Uterus (tissue), 2 donors: ENCODE results near the gene DAO.

Experiments
- POLR2A ChIP-seq, 2 donors: fragments of 450-650 bp; IDR thresholded peaks; one replicate each; pipeline ENCODE4 v1.6.1; 2016; ENCODE audit warnings: antibody characterized with exemption in 2 of 2, mild to moderate bottlenecking in 1 of 2, moderate library complexity in 1 of 2
- TF ChIP-seq, protein P1 (sequence below), 4 experiments: fragments of 200-600 bp in 2 of 4; fragments of 450-650 bp in 2 of 4; sonication (generic) in 2 of 4; IDR thresholded peaks; one replicate each; pipeline ENCODE4 v1.5.1; 2016 to 2019; ENCODE audit warnings: antibody characterized with exemption in 4 of 4, mild to moderate bottlenecking in 2 of 4, moderate library complexity in 1 of 4

DNA sequence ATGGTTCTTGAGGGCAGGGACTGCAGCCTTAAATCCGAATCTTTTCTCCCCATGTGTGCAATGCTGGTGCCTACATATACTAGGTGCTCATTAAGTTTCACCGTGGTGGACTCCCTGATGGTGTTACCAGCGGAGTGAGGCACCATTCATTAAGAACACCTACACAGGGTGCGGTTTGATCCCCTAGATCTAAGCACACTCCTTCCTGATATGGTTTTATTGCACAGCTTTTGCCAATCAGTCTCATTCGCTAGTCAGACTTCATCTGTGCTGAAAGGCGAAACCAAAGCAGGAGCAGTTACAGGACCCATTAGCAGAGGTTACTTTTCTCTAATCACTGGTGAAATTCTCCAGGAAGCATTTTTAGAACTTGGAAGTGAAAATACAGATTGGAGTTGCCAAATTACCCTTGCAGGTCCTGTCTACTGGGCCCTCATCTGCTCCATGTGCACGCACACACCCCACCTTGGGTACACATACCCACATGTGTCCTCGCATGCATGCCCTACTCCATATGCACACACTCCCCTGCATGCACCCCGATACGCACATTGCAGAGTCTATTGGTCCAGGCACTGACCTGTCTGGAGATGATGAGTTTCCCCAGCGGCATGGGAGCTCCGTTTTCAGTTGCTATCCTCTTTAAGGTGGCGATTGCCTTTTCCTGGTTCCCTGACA, 58.5 kb downstream of the DAO start:
- TF ChIP-seq, protein P1, sequence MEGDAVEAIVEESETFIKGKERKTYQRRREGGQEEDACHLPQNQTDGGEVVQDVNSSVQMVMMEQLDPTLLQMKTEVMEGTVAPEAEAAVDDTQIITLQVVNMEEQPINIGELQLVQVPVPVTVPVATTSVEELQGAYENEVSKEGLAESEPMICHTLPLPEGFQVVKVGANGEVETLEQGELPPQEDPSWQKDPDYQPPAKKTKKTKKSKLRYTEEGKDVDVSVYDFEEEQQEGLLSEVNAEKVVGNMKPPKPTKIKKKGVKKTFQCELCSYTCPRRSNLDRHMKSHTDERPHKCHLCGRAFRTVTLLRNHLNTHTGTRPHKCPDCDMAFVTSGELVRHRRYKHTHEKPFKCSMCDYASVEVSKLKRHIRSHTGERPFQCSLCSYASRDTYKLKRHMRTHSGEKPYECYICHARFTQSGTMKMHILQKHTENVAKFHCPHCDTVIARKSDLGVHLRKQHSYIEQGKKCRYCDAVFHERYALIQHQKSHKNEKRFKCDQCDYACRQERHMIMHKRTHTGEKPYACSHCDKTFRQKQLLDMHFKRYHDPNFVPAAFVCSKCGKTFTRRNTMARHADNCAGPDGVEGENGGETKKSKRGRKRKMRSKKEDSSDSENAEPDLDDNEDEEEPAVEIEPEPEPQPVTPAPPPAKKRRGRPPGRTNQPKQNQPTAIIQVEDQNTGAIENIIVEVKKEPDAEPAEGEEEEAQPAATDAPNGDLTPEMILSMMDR (IDR thresholded peaks at IDR 0.05): no peak
- TF ChIP-seq POLR2A (IDR thresholded peaks at IDR 0.05): no peak
